Naive thymus-derived CD4-positive, alpha-beta T cell (primary cell): ENCODE measurements around the gene SLC8A2. TPM values are rescaled to one million over a fixed set of nuclear protein-coding genes. Genes with fewer than 3 reads are reported as not detected.

Source experiments
- ATAC-seq: fragments of 150-1000 bp; cut with Tn5 transposase; 2 replicates; pipeline ENCODE4 v1.10.0; 2021; ENCODE audit warnings: mild to moderate bottlenecking, moderate library complexity
- CTCF ChIA-PET: fragments of 350-600 bp; sonication (Branson Sonifier 250); formaldehyde crosslinking; loops from one replicate; lab custom pipeline; 2021; ENCODE audit warnings: antibody characterized with exemption; lab: Charles Lee
- POLR2A ChIA-PET: fragments of 350-600 bp; sonication (Branson Sonifier 250); formaldehyde crosslinking; loops from one replicate; lab custom pipeline; 2021; ENCODE audit warnings: antibody characterized with exemption, inconsistent platforms; lab: Charles Lee
- DNase-seq, 9 donors: peaks; one replicate each; pipeline versions ENCODE4 v3.0.0 to v3.0.0-alpha.2; 2020 to 2022; ENCODE audit warnings: mixed read lengths in 1 of 9
- H3K27ac ChIP-seq: one replicate; pipeline ENCODE4 v1.7.0; 2013; ENCODE audit warnings: mild to moderate bottlenecking, low read depth, low read length, moderate library complexity
- H3K27me3 ChIP-seq, 2 donors: one replicate each; pipeline ENCODE4 v1.7.0; 2013; ENCODE audit warnings: low read length in 2 of 2, mild to moderate bottlenecking in 2 of 2, moderate library complexity in 2 of 2; ENCODE audit not compliant: control insufficient read depth in 2 of 2, insufficient read depth in 2 of 2
- H3K36me3 ChIP-seq, 3 experiments: 1 replicate in 2 of 3; 2 replicates in 1 of 3; pipeline ENCODE4 v1.7.0; 2013; ENCODE audit warnings: low read length in 3 of 3, mild to moderate bottlenecking in 3 of 3, moderate library complexity in 1 of 3; ENCODE audit not compliant: insufficient read depth in 3 of 3, control insufficient read depth in 2 of 3
- H3K4me1 ChIP-seq, 2 donors: one replicate each; pipeline ENCODE4 v1.7.0; 2013; ENCODE audit warnings: low read length in 2 of 2, mild to moderate bottlenecking in 2 of 2, moderate library complexity in 1 of 2; ENCODE audit not compliant: control insufficient read depth in 2 of 2, insufficient read depth in 2 of 2
- H3K4me3 ChIP-seq: 2 replicates; pipeline ENCODE4 v1.7.0; 2013; ENCODE audit warnings: mild to moderate bottlenecking, low read length
- H3K9me3 ChIP-seq, 3 experiments: 1 replicate in 2 of 3; 2 replicates in 1 of 3; pipeline ENCODE4 v1.7.0; 2013; ENCODE audit warnings: low read length in 3 of 3; ENCODE audit not compliant: control insufficient read depth in 2 of 3
- H3K27ac Mint-ChIP-seq, 9 donors: one replicate each; pipeline ENCODE4 v1.8.0; 2020 to 2022; ENCODE audit warnings: mixed read lengths in 9 of 9, mild to moderate bottlenecking in 8 of 9, moderate library complexity in 5 of 9, inconsistent platforms in 2 of 9
- H3K27me3 Mint-ChIP-seq, 5 donors: one replicate each; pipeline ENCODE4 v1.8.0; 2021 to 2022; ENCODE audit warnings: mixed read lengths in 5 of 5, mild to moderate bottlenecking in 1 of 5
- H3K36me3 Mint-ChIP-seq, 5 donors: one replicate each; pipeline ENCODE4 v1.8.0; 2020 to 2022; ENCODE audit warnings: mixed read lengths in 5 of 5, mild to moderate bottlenecking in 3 of 5, inconsistent platforms in 1 of 5
- H3K4me1 Mint-ChIP-seq, 7 donors: one replicate each; pipeline ENCODE4 v1.8.0; 2020 to 2022; ENCODE audit warnings: mixed read lengths in 7 of 7, mild to moderate bottlenecking in 3 of 7, inconsistent platforms in 1 of 7
- H3K4me3 Mint-ChIP-seq, 10 donors: one replicate each; pipeline ENCODE4 v1.8.0; 2020 to 2022; ENCODE audit warnings: mild to moderate bottlenecking in 10 of 10, mixed read lengths in 10 of 10, moderate library complexity in 6 of 10, inconsistent platforms in 2 of 10
- H3K9me3 Mint-ChIP-seq, 11 donors: one replicate each; pipeline ENCODE4 v1.8.0; 2020 to 2022; ENCODE audit warnings: mixed read lengths in 11 of 11, mild to moderate bottlenecking in 4 of 11, inconsistent platforms in 1 of 11, moderate library complexity in 1 of 11
- intact Hi-C, 2 donors: fragments of 100-400 bp; cut with micrococcal nuclease; formaldehyde crosslinking; loops; one replicate each; pipeline ENCODE4 v1.15.1; 2023
- polyA plus RNA-seq, 2 donors: library from polyadenylated mRNA; unstranded; fragments of 300-500 nt; fragmentation: Illumina TruSeq; gene quantifications; one replicate each; pipeline ENCODE4 v1.2.3, GENCODE V29; 2021
- total RNA-seq, 6 experiments: library from RNA in 5 of 6; stranded (reverse) in 5 of 6; gene quantifications; 1 replicate in 5 of 6; 2 replicates in 1 of 6; pipeline ENCODE4 v1.2.3 and lab custom pipeline; 2021 to 2026

SLC8A2 gene
- total and polyA plus RNA-seq, 7 experiments from 2014 or later: 0.05 to 0.19 (median 0.19) TPM; not detected in 4

DNA sequence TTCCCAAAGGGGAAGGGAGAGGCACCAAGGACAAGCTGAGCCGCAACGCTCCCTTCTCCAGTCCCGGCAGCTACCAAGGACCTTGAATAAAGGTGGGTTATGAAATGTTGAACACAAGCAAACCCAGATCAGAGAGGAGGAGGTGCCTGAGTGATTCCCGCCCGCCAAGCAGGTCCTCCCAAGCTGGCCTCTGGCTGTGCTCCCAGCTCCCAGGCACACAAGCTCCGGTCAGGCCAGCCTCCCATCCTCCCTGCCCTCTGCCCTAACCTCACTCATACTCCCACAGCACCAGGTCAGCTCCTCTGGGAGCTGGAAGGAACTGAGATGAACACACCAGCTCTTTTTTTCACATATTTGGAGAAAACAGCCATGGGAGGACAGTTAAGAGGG lies 39.4 kb upstream of the SLC8A2 start:
- intact Hi-C loops: loop anchor here in 1 of 2 donors (5.0 to 10.0 kb wide), 2 partner anchors 396 to 746 kb away; partner anchors contain the start of genes CARD8 and ZC3H4
- Histone ChIP-seq H3K36me3 (peaks cover 0 to 41% (median 0%) of the 10 kb centered on the region in 3 experiments), H3K4me1 (peaks cover 35 to 50% of the 10 kb centered on the region in 2 donors), H3K9me3 (no peaks in the 10 kb centered on the region), H3K27ac (no peak overlapping the region), H3K4me3 (no peak overlapping the region), H3K27me3 (no peaks in the 10 kb centered on the region)
- peak overlapping the region in 2 of 9 donors; percentile 25 to 59 for H3K27ac Mint-ChIP-seq
- peaks cover 54 to 83% (median 69%) of the 10 kb centered on the region in 7 donors for H3K4me1 Mint-ChIP-seq
- H3K9me3 Mint-ChIP-seq: peaks cover 0 to 4% (median 0%) of the 10 kb centered on the region in 11 donors
- peak overlapping the region in 5 of 10 donors; percentile 14 to 94 (median 56) for H3K4me3 Mint-ChIP-seq
- peaks cover 0 to 6% (median 0%) of the 10 kb centered on the region in 5 donors for H3K27me3 Mint-ChIP-seq
- POLR2A ChIA-PET: interaction anchor here (0.7 to 1.1 kb wide), 2 partner anchors 27 to 97 kb away, joined by 3 to 4 read pairs; partner anchors contain the start of gene KPTN
- H3K36me3 Mint-ChIP-seq: peaks cover 0 to 9% (median 4%) of the 10 kb centered on the region in 5 donors
- ATAC-seq (no peak), DNase-seq (no peak)
- CTCF ChIA-PET: interaction anchor here (0.8 kb wide), 1 partner anchor 205 kb away, joined by 4 read pairs; no protein-coding TSS in a partner anchor

DNA sequence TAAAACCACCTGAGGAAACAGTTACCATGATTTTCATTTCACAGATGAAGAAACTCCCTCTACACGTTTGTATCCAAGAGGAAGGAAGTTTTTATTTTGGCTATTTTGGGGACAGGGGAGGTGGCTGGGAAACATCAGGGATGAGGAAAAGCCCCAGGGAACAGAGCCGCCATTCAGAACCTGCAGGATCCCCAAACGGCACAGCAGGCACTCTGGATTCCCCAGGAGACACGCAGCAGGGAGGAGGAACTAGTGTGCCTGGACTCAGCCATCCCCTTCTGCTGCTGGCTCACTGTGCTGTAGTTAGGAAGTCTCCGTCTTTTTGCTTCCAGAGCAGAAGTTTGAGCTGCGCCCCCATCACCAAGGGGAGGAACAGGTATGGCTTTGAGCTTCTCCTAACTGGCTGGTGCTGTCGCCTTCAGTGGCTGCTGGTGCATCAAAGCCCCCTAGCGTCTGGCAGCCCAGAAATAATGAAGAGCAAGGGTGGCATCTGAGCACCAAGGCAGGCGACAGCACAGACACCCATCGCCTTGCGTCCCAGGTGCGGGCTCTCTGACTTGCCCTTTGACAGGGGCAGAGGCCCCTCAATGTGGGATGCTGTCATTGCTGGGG lies 38.9 kb upstream of the SLC8A2 start:
- H3K9me3 ChIP-seq: no peaks in the 10 kb centered on the region
- intact Hi-C loops: loop anchor here in 1 of 2 donors (5.0 to 10.0 kb wide), 2 partner anchors 396 to 747 kb away; partner anchors contain the start of genes CARD8 and ZC3H4
- Mint-ChIP-seq H3K36me3 (peaks cover 0 to 9% (median 4%) of the 10 kb centered on the region in 5 donors), H3K4me1 (peaks cover 48 to 78% (median 65%) of the 10 kb centered on the region in 7 donors), H3K27me3 (peaks cover 0 to 6% (median 0%) of the 10 kb centered on the region in 5 donors), H3K9me3 (peaks cover 0 to 4% (median 0%) of the 10 kb centered on the region in 11 donors), H3K4me3 (peak overlapping the region in 5 of 10 donors; percentile 14 to 94 (median 17)), H3K27ac (peak overlapping the region in 2 of 9 donors; percentile 21)
- H3K4me3 ChIP-seq: no peak overlapping the region
- no peaks in the 10 kb centered on the region for H3K27me3 ChIP-seq
- DNase-seq (peak in 1 of 9 donors; percentile 6), ATAC-seq (no peak)
- no peak overlapping the region for H3K27ac ChIP-seq
- peaks cover 31 to 45% of the 10 kb centered on the region in 2 donors for H3K4me1 ChIP-seq
- H3K36me3 ChIP-seq: peaks cover 0 to 45% (median 0%) of the 10 kb centered on the region in 3 experiments
- ChIA-PET POLR2A (interaction anchor here (0.7 to 1.1 kb wide), 2 partner anchors 26 to 98 kb away, joined by 3 to 4 read pairs; partner anchors contain the start of gene KPTN), CTCF (no interaction called here)

DNA sequence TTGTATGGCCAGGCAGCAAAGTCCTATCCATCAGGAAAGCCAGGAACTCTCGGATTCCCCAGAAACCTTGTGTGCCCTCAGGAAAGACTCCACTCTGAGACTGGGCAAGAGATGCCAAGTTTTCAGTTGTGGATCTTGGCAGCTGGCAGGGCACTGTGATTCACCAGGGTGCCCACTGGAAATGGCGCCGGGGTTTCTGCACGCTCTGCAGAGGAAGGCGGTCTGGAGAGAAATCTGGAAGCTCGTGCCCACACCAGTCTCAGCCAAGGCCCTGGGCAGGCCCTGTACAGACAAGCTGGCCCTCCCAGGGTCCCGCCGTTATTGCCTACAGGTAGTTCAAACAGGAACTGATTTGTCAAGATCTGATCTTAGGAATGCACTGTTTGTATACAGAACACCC lies 38.3 kb upstream of the SLC8A2 start:
- Histone ChIP-seq H3K4me1 (peaks cover 31 to 45% of the 10 kb centered on the region in 2 donors), H3K36me3 (peaks cover 0 to 52% (median 0%) of the 10 kb centered on the region in 3 experiments), H3K4me3 (no peak overlapping the region), H3K27ac (no peak overlapping the region), H3K9me3 (no peaks in the 10 kb centered on the region), H3K27me3 (no peaks in the 10 kb centered on the region)
- H3K9me3 Mint-ChIP-seq: peaks cover 0 to 3% (median 0%) of the 10 kb centered on the region in 11 donors
- peaks cover 0 to 12% (median 4%) of the 10 kb centered on the region in 5 donors for H3K36me3 Mint-ChIP-seq
- POLR2A ChIA-PET: interaction anchor here (0.6 kb wide), 1 partner anchor 673 kb away, joined by 3 read pairs; no protein-coding TSS in a partner anchor
- H3K27me3 Mint-ChIP-seq: peaks cover 0 to 2% (median 0%) of the 10 kb centered on the region in 5 donors
- H3K27ac Mint-ChIP-seq: peak overlapping the region in 4 of 9 donors; percentile 9 to 52 (median 21)
- intact Hi-C loops: loop anchor here in 1 of 2 donors (5.0 to 10.0 kb wide), 2 partner anchors 395 to 747 kb away; partner anchors contain the start of genes CARD8 and ZC3H4
- DNase-seq (no peak), ATAC-seq (no peak)
- H3K4me1 Mint-ChIP-seq: peaks cover 46 to 73% (median 59%) of the 10 kb centered on the region in 7 donors
- CTCF ChIA-PET: no interaction called here
- peak overlapping the region in 4 of 10 donors; percentile 14 to 45 (median 24) for H3K4me3 Mint-ChIP-seq

DNA sequence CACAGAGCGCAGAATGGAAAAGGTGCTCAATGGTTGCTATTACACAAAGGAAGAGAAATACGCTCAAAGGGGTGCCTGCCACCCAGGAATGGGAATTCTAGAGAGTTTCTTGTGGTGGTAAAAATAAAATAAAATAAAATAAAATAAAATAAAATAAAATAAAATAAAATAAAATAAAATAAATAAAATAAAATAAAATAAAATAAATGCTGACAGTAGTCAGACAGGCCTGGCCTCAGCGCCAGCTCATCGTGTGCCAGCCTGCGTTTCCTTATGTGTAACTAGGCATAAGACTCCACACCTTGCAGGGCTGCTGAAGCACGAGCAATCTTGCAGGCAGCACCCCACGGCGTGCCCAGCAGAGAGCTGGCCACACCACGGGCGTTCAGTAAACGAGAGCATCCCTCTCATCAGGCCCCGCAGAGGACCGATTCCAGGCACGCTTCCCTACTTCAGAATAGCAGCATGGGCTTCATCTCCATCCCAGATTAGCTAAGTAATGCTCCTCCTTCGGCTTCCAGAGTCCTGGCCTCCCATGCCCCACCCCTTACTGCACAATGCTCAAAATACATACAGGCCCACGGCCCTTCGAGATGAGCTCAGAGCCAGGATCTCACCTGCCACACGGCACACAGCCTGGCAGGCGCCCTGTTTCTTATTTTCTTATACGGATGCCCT lies 37.6 kb upstream of the SLC8A2 start:
- H3K4me3 Mint-ChIP-seq: peak overlapping the region in 3 of 10 donors; percentile 8 to 68 (median 30)
- Histone ChIP-seq H3K27ac (no peak overlapping the region), H3K9me3 (no peaks in the 10 kb centered on the region), H3K4me3 (no peak overlapping the region), H3K4me1 (peaks cover 30 to 45% of the 10 kb centered on the region in 2 donors), H3K27me3 (no peaks in the 10 kb centered on the region), H3K36me3 (peaks cover 0 to 50% (median 0%) of the 10 kb centered on the region in 3 experiments)
- CTCF ChIA-PET: no interaction called here
- intact Hi-C loops: no loop called here
- H3K36me3 Mint-ChIP-seq: peaks cover 0 to 15% (median 2%) of the 10 kb centered on the region in 5 donors
- H3K27me3 Mint-ChIP-seq: no peaks in the 10 kb centered on the region
- POLR2A ChIA-PET: interaction anchor here (0.6 kb wide), 1 partner anchor 674 kb away, joined by 3 read pairs; no protein-coding TSS in a partner anchor
- H3K9me3 Mint-ChIP-seq: peaks cover 0 to 3% (median 0%) of the 10 kb centered on the region in 11 donors
- peaks cover 40 to 70% (median 53%) of the 10 kb centered on the region in 7 donors for H3K4me1 Mint-ChIP-seq
- H3K27ac Mint-ChIP-seq: peak overlapping the region in 3 of 9 donors; percentile 23 to 79 (median 52)
- DNase-seq: no peak
- no peak for ATAC-seq

DNA sequence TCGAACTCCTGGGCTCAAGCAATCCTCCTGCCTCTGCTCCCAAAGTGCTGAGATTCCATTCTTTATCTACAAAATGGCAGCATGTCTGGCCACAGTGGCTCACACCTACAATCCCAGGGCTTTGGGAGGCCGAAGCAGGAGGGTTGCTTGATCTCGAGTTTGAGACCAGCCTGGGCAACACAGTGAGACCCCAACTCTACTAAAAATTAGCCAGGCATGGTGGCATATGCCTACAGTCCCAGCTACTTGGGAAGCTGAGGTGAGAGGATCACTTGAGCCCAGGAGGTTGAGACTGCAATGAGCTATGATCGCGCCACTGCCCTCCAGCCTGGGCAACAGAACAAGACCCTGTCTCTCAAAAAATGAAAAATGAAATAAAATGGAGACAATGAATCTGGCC lies 37.0 kb upstream of the SLC8A2 start:
- Histone ChIP-seq H3K36me3 (peaks cover 0 to 55% (median 4%) of the 10 kb centered on the region in 3 experiments), H3K27me3 (no peaks in the 10 kb centered on the region), H3K4me1 (peaks cover 25 to 40% of the 10 kb centered on the region in 2 donors), H3K27ac (no peak overlapping the region), H3K9me3 (no peaks in the 10 kb centered on the region), H3K4me3 (no peak overlapping the region)
- intact Hi-C loops: no loop called here
- H3K27ac Mint-ChIP-seq: peak overlapping the region in 1 of 9 donors; percentile 79
- no peaks in the 10 kb centered on the region for H3K27me3 Mint-ChIP-seq
- ChIA-PET POLR2A (no interaction called here), CTCF (interaction anchor here (0.6 kb wide), 1 partner anchor 32 kb away, joined by 5 read pairs; no protein-coding TSS in a partner anchor)
- H3K9me3 Mint-ChIP-seq: peaks cover 0 to 3% (median 0%) of the 10 kb centered on the region in 11 donors
- H3K36me3 Mint-ChIP-seq: peaks cover 0 to 15% (median 2%) of the 10 kb centered on the region in 5 donors
- DNase-seq: no peak
- no peak for ATAC-seq
- H3K4me3 Mint-ChIP-seq: peak overlapping the region in 1 of 10 donors; percentile 30
- peaks cover 34 to 65% (median 48%) of the 10 kb centered on the region in 7 donors for H3K4me1 Mint-ChIP-seq
